GM10266 (cell line): ENCODE results near the gene SPANXN4.

Experiments used
- DNase-seq: peaks from one replicate; pipeline ENCODE4 v3.0.0; 2012; ENCODE audit errors: extremely low spot score
- TF ChIP-seq, protein P1 (sequence below): IDR thresholded peaks from 2 replicates; pipeline ENCODE4 v1.5.1; 2012; ENCODE audit warnings: mild to moderate bottlenecking, low read depth; ENCODE audit not compliant: control insufficient read depth, insufficient read depth; ENCODE audit errors: missing control alignments

SPANXN4 gene

GRCh38 chrX:143002206-143002605 lies 23.5 kb upstream of the SPANXN4 start:
- TF ChIP-seq, protein P1, sequence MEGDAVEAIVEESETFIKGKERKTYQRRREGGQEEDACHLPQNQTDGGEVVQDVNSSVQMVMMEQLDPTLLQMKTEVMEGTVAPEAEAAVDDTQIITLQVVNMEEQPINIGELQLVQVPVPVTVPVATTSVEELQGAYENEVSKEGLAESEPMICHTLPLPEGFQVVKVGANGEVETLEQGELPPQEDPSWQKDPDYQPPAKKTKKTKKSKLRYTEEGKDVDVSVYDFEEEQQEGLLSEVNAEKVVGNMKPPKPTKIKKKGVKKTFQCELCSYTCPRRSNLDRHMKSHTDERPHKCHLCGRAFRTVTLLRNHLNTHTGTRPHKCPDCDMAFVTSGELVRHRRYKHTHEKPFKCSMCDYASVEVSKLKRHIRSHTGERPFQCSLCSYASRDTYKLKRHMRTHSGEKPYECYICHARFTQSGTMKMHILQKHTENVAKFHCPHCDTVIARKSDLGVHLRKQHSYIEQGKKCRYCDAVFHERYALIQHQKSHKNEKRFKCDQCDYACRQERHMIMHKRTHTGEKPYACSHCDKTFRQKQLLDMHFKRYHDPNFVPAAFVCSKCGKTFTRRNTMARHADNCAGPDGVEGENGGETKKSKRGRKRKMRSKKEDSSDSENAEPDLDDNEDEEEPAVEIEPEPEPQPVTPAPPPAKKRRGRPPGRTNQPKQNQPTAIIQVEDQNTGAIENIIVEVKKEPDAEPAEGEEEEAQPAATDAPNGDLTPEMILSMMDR: no peak

GRCh38 chrX:143017272-143017671 lies 8.5 kb upstream of the SPANXN4 start:
- TF ChIP-seq, protein P1: no peak

More at GRCh38 chrX:143002206-143002605, 23.5 kb upstream of the SPANXN4 start:
- DNase-seq: no peak

GRCh38 chrX:143027275-143027674 lies 1.5 kb downstream of the SPANXN4 start:
- DNase-seq: no peak
- TF ChIP-seq, protein P1: no peak

More at GRCh38 chrX:143017272-143017671, 8.5 kb upstream of the SPANXN4 start:
- no peak for DNase-seq

GRCh38 chrX:143047511-143047910 lies 21.8 kb downstream of the SPANXN4 start:
- DNase-seq: no peak
- TF ChIP-seq, protein P1: no peak

DNA sequence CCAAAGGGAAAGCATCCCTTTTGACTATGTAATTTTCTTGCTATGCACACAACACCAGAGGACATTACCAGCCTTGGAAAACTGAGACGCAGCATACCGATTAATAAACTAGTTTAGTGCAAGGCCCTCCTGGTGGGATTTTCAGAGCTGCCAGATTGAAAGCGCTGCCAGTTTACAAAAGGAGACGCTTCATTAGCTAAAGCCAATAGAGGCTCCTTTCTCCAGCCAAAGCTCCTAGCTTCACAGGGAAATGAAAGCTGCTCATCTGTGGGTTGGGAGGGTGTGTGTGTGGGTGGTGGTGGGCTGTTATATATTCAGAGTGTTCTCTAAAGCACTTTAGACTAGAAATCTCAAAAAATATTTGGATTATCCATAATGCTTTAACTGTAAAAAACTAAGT lies 32.4 kb downstream of the SPANXN4 start:
- TF ChIP-seq, protein P1: no peak
- no peak for DNase-seq

GRCh38 chrX:143081231-143081630 lies 55.5 kb downstream of the SPANXN4 start:
- peak; percentile 1 for DNase-seq

DNA sequence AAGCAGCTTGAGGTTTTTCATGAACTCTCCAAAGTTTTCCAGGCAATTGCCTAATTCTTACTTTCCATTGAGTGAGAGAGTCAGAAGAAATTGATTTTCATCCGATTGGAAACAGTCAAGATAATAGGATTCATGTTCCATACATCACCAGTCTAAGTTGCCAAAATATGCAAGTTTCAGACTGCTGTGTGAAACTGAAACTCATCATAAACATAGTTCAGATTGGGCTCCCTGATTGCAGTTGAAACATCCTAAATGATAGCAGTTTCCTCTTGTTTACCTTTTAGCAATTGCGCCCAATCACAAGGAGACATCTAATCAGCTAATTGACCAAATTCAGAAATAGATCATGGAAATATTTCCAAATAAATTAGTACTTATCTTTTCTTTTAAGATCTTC lies 56.8 kb downstream of the SPANXN4 start:
- no peak for DNase-seq
- TF ChIP-seq, protein P1: no peak

More at GRCh38 chrX:143081231-143081630, 55.5 kb downstream of the SPANXN4 start:
- TF ChIP-seq, protein P1: no peak
